Panc1 (cell line): ENCODE measurements around the gene OVAAL.

Experiments used
- CTCF ChIP-seq: fragments of 450-650 bp; IDR thresholded peaks from 2 replicates; pipeline ENCODE4 v1.5.1; 2017; ENCODE audit warnings: mild to moderate bottlenecking
- REST ChIP-seq, 2 experiments: IDR thresholded peaks; 2 replicates each; pipeline ENCODE4 v1.6.1; 2011 to 2012; ENCODE audit warnings: low read depth in 2 of 2, control low read depth in 1 of 2, low read length in 1 of 2, mild to moderate bottlenecking in 1 of 2, moderate library complexity in 1 of 2; ENCODE audit not compliant: insufficient read depth in 1 of 2
- SIN3A ChIP-seq: IDR thresholded peaks from 2 replicates; pipeline ENCODE4 v1.6.1; 2012; ENCODE audit warnings: low read depth, mild to moderate bottlenecking, low read length, moderate library complexity, borderline replicate concordance; ENCODE audit not compliant: insufficient read depth
- TCF7L2 ChIP-seq: IDR thresholded peaks from 2 replicates; pipeline ENCODE4 v1.6.1; 2011; ENCODE audit warnings: mild to moderate bottlenecking, low read depth, low read length, inconsistent platforms

- TF ChIP-seq CTCF (no peak), REST (IDR thresholded peaks at IDR 0.05; ENCODE audit: insufficient read depth in 1 of 2, low read depth in 2 of 2, low read length in 1 of 2) (no peak), TCF7L2 (no peak), SIN3A (no peak)
Measured at GRCh38 chr1:180539136-180539535, 19.6 kb upstream of the OVAAL start.
